Astrocyte of the spinal cord (primary cell): ENCODE results near the gene ELP6.
"Not testable (repeated sequence)": the region's sequence is repeated elsewhere in the genome, so short reads cannot be mapped to it uniquely, and the experiment has no call there.

ENCODE experiments used
- DNase-seq: peaks from one replicate; pipeline ENCODE4 v3.0.0; 2011; ENCODE audit warnings: low read depth, low spot score
- H3K4me3 ChIP-seq: 2 replicates; pipeline ENCODE4 v1.5.1; 2011; ENCODE audit warnings: low read depth, mild to moderate bottlenecking, low read length, moderate library complexity
- in situ Hi-C: cut with HindIII; loops from 2 replicates; pipeline ENCODE4 v1.10.0; 2017; ENCODE audit warnings: low sequenced_read_pairs
- TF ChIP-seq, protein P1 (sequence below): IDR thresholded peaks from 2 replicates; pipeline ENCODE4 v1.5.1; 2012; ENCODE audit warnings: low read depth, mild to moderate bottlenecking, low read length, inconsistent platforms

Gene ELP6

DNA sequence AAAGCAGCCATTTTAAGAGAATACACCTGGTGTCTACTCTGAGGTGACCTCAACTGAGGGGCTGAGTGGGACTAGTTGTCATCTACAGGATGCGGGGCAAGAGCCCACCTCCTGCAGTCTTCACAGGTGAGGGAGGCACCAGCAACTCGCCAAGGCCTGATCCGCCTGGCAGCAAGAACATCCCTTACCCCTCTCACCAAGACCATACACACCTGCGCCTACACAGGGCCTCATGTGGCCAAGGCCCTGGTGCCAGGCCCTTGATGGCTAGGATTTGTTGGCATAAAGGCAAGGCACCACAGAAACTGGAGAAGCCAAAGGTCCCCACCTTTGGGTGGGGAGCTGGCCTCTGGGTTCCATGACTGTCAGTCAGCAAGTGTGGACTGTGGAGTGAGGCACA, 18.4 kb downstream of the ELP6 start:
- TF ChIP-seq, protein P1, sequence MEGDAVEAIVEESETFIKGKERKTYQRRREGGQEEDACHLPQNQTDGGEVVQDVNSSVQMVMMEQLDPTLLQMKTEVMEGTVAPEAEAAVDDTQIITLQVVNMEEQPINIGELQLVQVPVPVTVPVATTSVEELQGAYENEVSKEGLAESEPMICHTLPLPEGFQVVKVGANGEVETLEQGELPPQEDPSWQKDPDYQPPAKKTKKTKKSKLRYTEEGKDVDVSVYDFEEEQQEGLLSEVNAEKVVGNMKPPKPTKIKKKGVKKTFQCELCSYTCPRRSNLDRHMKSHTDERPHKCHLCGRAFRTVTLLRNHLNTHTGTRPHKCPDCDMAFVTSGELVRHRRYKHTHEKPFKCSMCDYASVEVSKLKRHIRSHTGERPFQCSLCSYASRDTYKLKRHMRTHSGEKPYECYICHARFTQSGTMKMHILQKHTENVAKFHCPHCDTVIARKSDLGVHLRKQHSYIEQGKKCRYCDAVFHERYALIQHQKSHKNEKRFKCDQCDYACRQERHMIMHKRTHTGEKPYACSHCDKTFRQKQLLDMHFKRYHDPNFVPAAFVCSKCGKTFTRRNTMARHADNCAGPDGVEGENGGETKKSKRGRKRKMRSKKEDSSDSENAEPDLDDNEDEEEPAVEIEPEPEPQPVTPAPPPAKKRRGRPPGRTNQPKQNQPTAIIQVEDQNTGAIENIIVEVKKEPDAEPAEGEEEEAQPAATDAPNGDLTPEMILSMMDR = no peak
- H3K4me3 ChIP-seq = no peak overlapping the region
- no peak for DNase-seq
- in situ Hi-C loops = no loop called here

DNA sequence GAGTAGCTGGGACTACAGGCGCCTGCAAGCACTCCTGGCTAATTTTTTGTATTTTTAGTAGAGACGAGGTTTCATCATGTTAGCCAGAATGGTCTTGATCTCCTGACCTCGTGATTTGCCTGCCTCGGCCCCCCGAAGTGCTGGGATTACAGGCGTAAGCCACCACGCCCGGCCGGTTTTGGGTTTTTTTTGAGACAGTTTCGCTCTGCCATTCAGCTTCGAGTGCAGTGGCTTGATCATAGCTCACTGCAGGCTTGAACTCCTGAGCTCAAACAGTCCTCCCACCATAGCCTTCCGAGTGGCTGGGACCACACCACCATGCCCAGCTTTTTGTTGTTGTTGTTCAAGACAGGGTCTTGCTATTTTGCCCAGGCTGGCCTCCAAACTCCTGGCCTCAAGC, 21.7 kb downstream of the ELP6 start:
- TF ChIP-seq, protein P1 = no peak
- in situ Hi-C loops = no loop called here
- H3K4me3 ChIP-seq = no peak overlapping the region
- no peak for DNase-seq

DNA sequence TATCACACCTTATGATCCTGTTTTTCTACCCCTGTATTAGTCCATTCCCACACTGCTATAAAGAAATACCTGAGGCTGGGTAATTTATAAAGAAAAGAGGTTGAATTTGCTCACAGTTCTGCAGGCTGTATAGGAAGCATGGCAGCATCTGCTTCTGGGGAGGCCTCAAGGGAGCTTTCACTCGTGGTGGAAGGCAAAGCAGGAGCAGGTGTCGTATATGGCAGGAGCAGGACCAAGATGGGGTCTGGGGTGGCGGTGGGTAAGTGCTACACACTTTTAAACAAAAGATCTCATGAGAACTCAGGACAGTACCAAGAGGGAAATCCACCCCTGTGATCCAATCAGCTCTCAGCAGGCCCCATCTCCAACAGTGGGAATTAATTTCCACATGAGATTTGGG, 22.3 kb downstream of the ELP6 start:
- in situ Hi-C loops = no loop called here
- TF ChIP-seq, protein P1 = no peak
- H3K4me3 ChIP-seq = no peak overlapping the region
- no peak for DNase-seq

DNA sequence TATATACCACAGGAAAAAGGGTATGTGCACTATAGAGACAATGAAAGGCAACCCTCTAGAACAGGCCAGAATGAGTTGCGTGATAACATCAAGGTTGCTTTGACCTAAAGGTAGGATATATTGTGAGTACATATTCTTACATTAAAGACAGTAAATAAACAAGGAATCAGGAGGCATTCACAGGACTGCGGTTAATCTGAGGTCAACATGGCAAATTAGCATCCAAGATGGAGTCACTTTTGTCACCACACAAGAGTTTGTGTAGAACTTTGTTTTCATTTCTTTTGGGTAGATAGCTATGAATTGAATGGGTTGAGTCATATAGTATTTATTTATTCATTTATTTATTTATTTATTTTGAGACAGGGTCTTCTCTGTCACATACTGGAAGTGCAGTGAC, 26.2 kb downstream of the ELP6 start:
- no peak for DNase-seq
- in situ Hi-C loops = no loop called here
- TF ChIP-seq, protein P1 = no peak
- no peak overlapping the region for H3K4me3 ChIP-seq

DNA sequence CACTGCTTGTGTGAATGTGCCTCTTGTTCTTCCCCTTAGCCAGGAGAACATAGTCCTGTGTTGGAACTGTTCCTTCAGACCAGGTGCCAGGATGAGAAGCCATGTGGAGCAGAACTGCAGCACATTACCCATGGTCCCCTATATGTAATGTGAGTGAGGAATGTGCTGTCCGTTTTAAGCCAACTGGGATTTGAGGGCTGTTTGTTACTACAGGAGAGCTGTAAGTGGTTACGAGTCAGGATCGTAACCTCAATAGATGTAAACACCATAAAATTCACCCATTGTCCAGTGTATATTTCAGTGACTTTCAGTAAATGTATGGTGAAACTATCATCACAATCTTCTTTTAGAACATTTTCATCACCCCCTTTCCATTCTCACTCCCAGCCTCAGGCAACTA, 27.7 kb downstream of the ELP6 start:
- in situ Hi-C loops = no loop called here
- H3K4me3 ChIP-seq = no peak overlapping the region
- TF ChIP-seq, protein P1 = no peak
- no peak for DNase-seq

DNA sequence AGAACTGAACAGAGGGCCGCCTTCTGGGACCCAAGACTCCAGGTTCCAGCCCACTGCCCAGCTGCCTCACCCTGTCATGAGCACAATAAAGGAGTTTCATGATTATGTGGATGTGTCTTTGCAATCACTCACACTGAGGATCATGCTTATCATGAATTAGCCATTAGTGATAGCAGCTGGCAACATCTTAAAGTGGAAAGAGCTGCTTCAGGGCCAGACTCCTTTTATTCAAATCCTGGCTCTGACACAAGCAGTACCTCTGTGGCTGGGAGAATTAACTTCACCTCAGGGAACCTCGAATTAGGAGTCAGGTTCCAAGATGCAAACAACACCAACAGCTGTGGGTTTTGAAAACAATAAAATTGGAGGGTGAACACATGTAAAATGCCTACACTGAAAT, 31.1 kb downstream of the ELP6 start:
- no peak for DNase-seq
- H3K4me3 ChIP-seq = no peak overlapping the region
- TF ChIP-seq, protein P1 = no peak
- in situ Hi-C loops = no loop called here

DNA sequence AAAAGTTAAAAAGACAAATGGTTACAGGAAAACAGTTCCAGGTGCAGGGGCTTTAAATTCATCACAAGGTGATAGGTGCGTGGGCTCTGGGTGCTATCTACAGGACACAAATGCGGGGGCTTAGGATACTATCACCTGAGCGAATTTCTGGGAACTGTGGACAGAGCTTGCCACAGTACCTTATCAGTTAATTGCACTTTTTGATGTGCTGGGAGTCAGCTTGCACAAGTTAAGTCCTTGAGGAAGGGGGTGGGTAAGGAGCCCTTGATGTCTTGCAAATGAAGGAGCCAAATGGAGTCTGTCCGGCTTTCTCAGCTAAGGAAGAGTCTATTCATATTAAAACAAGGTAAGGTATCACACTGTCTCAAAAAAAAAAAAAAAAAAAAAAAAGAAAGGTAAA, 31.7 kb downstream of the ELP6 start:
- H3K4me3 ChIP-seq, in situ Hi-C loops, DNase-seq: not testable (repeated sequence)

DNA sequence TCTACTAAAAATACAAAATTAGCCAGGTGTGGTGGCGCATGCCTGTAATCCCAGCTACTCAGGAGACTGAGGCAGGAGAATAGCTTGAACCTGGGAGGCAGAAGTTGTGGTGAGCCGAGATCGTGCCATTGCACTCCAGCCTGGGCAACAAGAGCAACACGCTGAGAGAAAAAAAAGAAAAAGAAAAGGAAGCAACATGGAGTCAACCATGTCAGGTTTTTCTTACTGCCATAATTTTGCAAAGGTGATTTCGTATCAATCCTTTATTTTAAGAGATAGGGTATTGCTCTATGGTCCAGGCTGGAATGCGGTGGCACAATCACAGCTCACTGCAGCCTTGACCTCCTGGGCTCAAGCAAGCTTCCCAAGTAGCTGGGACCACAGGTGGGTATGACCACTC, 33.2 kb downstream of the ELP6 start:
- DNase-seq, in situ Hi-C loops, H3K4me3 ChIP-seq: not testable (repeated sequence)
